HUES48 (cell line): ENCODE results near the gene FCRL2.
"Not testable (repeated sequence)": the region's sequence is repeated elsewhere in the genome, so short reads cannot be mapped to it uniquely, and the experiment has no call there.

Experiments used
- H3K27ac ChIP-seq: one replicate; pipeline ENCODE4 v1.7.0; 2013; ENCODE audit warnings: low read depth, low read length, inconsistent platforms
- H3K27me3 ChIP-seq: 2 replicates; pipeline ENCODE4 v1.6.1; 2013; ENCODE audit warnings: mild to moderate bottlenecking, low read length; ENCODE audit not compliant: control insufficient read depth, insufficient read depth
- H3K36me3 ChIP-seq: 2 replicates; pipeline ENCODE4 v1.6.1; 2013; ENCODE audit warnings: low read length; ENCODE audit not compliant: control insufficient read depth, insufficient read depth
- H3K4me1 ChIP-seq: 2 replicates; pipeline ENCODE4 v1.6.1; 2013; ENCODE audit warnings: mild to moderate bottlenecking, low read length; ENCODE audit not compliant: control insufficient read depth, insufficient read depth
- H3K4me3 ChIP-seq: 2 replicates; pipeline ENCODE4 v1.5.1; 2013; ENCODE audit warnings: mild to moderate bottlenecking, low read depth, low read length
- H3K9ac ChIP-seq: 2 replicates; pipeline ENCODE4 v1.6.1; 2013; ENCODE audit warnings: mild to moderate bottlenecking, low read depth, low read length, moderate library complexity
- H3K9me3 ChIP-seq: 2 replicates; pipeline ENCODE4 v1.6.1; 2013; ENCODE audit warnings: low read length; ENCODE audit not compliant: control insufficient read depth, insufficient read depth

FCRL2 gene

GRCh38 chr1:157751283-157751682 lies 25.6 kb downstream of the FCRL2 start:
- Histone ChIP-seq H3K27ac (no peak overlapping the region), H3K4me3 (no peak overlapping the region), H3K36me3 (no peaks in the 10 kb centered on the region), H3K4me1 (peaks cover 11% of the 10 kb centered on the region), H3K27me3 (no peaks in the 10 kb centered on the region), H3K9me3 (no peaks in the 10 kb centered on the region), H3K9ac (no peak overlapping the region)

- Histone ChIP-seq H3K27ac (no peak overlapping the region), H3K9me3 (no peaks in the 10 kb centered on the region), H3K4me3 (no peak overlapping the region), H3K4me1 (peaks cover 1% of the 10 kb centered on the region), H3K9ac (no peak overlapping the region), H3K36me3 (no peaks in the 10 kb centered on the region), H3K27me3 (no peaks in the 10 kb centered on the region)
Measured at GRCh38 chr1:157748262-157748817, 28.6 kb downstream of the FCRL2 start.

GRCh38 chr1:157739229-157739901 lies 37.6 kb downstream of the FCRL2 start:
- H3K27me3 ChIP-seq: no peaks in the 10 kb centered on the region
- H3K4me1 ChIP-seq: no peaks in the 10 kb centered on the region
- no peak overlapping the region for H3K9ac ChIP-seq
- H3K27ac ChIP-seq: no peak overlapping the region
- H3K9me3 ChIP-seq: no peaks in the 10 kb centered on the region
- no peaks in the 10 kb centered on the region for H3K36me3 ChIP-seq
- H3K4me3 ChIP-seq: no peak overlapping the region

- H3K27ac ChIP-seq, H3K9me3 ChIP-seq, H3K9ac ChIP-seq, H3K36me3 ChIP-seq, H3K4me1 ChIP-seq, H3K4me3 ChIP-seq, H3K27me3 ChIP-seq: not testable (repeated sequence)
Measured at GRCh38 chr1:157735991-157736390, 40.9 kb downstream of the FCRL2 start.

- H3K4me3 ChIP-seq: no peak overlapping the region
- no peaks in the 10 kb centered on the region for H3K4me1 ChIP-seq
- H3K36me3 ChIP-seq: no peaks in the 10 kb centered on the region
- no peak overlapping the region for H3K27ac ChIP-seq
- H3K9me3 ChIP-seq: no peaks in the 10 kb centered on the region
- no peak overlapping the region for H3K9ac ChIP-seq
- no peaks in the 10 kb centered on the region for H3K27me3 ChIP-seq
Measured at GRCh38 chr1:157734321-157734720, 42.6 kb downstream of the FCRL2 start.

GRCh38 chr1:157732755-157733154 lies 44.2 kb downstream of the FCRL2 start:
- no peaks in the 10 kb centered on the region for H3K9me3 ChIP-seq
- H3K4me3 ChIP-seq: no peak overlapping the region
- H3K4me1 ChIP-seq: no peaks in the 10 kb centered on the region
- no peak overlapping the region for H3K27ac ChIP-seq
- H3K27me3 ChIP-seq: no peaks in the 10 kb centered on the region
- H3K9ac ChIP-seq: no peak overlapping the region
- H3K36me3 ChIP-seq: no peaks in the 10 kb centered on the region

GRCh38 chr1:157725221-157725577 lies 51.7 kb downstream of the FCRL2 start:
- Histone ChIP-seq H3K4me1 (no peaks in the 10 kb centered on the region), H3K9me3 (peaks cover 29% of the 10 kb centered on the region), H3K27ac (no peak overlapping the region), H3K9ac (no peak overlapping the region), H3K4me3 (no peak overlapping the region), H3K27me3 (no peaks in the 10 kb centered on the region), H3K36me3 (no peaks in the 10 kb centered on the region)

- no peak overlapping the region for H3K4me3 ChIP-seq
- H3K27ac ChIP-seq: no peak overlapping the region
- no peaks in the 10 kb centered on the region for H3K27me3 ChIP-seq
- peaks cover 29% of the 10 kb centered on the region for H3K9me3 ChIP-seq
- H3K9ac ChIP-seq: no peak overlapping the region
- H3K4me1 ChIP-seq: no peaks in the 10 kb centered on the region
- H3K36me3 ChIP-seq: no peaks in the 10 kb centered on the region
Measured at GRCh38 chr1:157724537-157725220, 52.3 kb downstream of the FCRL2 start.

- peaks cover 29% of the 10 kb centered on the region for H3K9me3 ChIP-seq
- no peak overlapping the region for H3K27ac ChIP-seq
- no peak overlapping the region for H3K4me3 ChIP-seq
- no peak overlapping the region for H3K9ac ChIP-seq
- H3K36me3 ChIP-seq: no peaks in the 10 kb centered on the region
- no peaks in the 10 kb centered on the region for H3K4me1 ChIP-seq
- no peaks in the 10 kb centered on the region for H3K27me3 ChIP-seq
Measured at GRCh38 chr1:157723157-157723556, 53.8 kb downstream of the FCRL2 start.

GRCh38 chr1:157721985-157722384 lies 54.9 kb downstream of the FCRL2 start:
- Histone ChIP-seq H3K27ac (no peak overlapping the region), H3K4me3 (no peak overlapping the region), H3K36me3 (no peaks in the 10 kb centered on the region), H3K9me3 (peaks cover 29% of the 10 kb centered on the region), H3K27me3 (no peaks in the 10 kb centered on the region), H3K9ac (no peak overlapping the region), H3K4me1 (no peaks in the 10 kb centered on the region)

- no peaks in the 10 kb centered on the region for H3K4me1 ChIP-seq
- H3K27me3 ChIP-seq: no peaks in the 10 kb centered on the region
- H3K4me3 ChIP-seq: no peak overlapping the region
- H3K36me3 ChIP-seq: no peaks in the 10 kb centered on the region
- no peak overlapping the region for H3K27ac ChIP-seq
- H3K9ac ChIP-seq: no peak overlapping the region
- H3K9me3 ChIP-seq: peaks cover 4% of the 10 kb centered on the region; the same call in 1 of the 2 replicates
Measured at GRCh38 chr1:157715736-157716135, 61.2 kb downstream of the FCRL2 start.
